Lower leg skin (tissue), 3 donors: ENCODE data around the gene SZT2.
"Not testable (repeated sequence)": the region's sequence is repeated elsewhere in the genome, so short reads cannot be mapped to it uniquely, and the experiment has no call there.

Experiments used
- POLR2A ChIP-seq, 2 donors: fragments of 450-650 bp; IDR thresholded peaks; one replicate each; pipeline ENCODE4 v1.6.1; 2016 to 2017; ENCODE audit warnings: antibody characterized with exemption in 2 of 2, mild to moderate bottlenecking in 1 of 2, moderate library complexity in 1 of 2
- TF ChIP-seq, protein P1 (sequence below), 3 donors: fragments of 450-650 bp; IDR thresholded peaks; one replicate each; pipeline ENCODE4 v1.5.1; 2016; ENCODE audit warnings: antibody characterized with exemption in 3 of 3, mild to moderate bottlenecking in 3 of 3, moderate library complexity in 2 of 3

DNA sequence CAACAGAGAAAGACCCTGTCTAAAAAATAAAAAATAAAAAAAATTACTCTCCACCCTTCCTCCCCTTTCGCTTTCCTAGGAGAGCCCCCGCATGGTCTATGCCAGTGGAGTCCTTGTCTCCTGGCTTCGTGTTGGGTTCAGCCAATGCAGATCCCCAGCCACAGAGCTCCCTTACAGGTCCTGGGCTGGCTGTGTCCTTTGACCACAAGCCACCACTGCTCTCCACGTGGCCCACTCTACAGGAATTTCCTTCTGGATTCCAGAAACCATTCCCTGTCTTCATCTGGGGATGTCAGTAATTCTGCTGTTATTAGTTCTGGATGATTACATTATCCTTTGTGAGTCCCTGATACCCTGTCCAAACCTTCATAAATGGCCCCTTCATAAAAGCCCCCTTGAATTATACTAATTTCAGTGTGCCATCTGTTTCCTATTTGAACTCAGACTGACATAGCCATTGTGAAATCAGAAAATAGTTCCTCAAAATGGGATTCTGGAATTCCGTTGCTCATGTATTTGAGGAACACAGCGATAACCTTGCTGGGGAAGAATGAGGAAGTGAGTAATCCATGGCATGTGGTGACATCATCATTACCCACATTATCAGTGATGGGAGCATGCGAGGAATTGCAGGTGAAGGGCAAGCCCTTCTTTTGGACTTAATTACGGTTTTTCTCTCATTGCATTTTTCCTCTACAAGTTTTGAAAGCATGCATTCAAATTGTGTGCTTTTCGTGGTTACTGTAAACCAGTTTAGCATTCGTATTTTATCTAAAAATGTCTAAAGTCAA is 86.1 kb downstream of the SZT2 start:
- TF ChIP-seq, protein P1, sequence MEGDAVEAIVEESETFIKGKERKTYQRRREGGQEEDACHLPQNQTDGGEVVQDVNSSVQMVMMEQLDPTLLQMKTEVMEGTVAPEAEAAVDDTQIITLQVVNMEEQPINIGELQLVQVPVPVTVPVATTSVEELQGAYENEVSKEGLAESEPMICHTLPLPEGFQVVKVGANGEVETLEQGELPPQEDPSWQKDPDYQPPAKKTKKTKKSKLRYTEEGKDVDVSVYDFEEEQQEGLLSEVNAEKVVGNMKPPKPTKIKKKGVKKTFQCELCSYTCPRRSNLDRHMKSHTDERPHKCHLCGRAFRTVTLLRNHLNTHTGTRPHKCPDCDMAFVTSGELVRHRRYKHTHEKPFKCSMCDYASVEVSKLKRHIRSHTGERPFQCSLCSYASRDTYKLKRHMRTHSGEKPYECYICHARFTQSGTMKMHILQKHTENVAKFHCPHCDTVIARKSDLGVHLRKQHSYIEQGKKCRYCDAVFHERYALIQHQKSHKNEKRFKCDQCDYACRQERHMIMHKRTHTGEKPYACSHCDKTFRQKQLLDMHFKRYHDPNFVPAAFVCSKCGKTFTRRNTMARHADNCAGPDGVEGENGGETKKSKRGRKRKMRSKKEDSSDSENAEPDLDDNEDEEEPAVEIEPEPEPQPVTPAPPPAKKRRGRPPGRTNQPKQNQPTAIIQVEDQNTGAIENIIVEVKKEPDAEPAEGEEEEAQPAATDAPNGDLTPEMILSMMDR (IDR thresholded peaks at IDR 0.05) = not testable (repeated sequence)
- not testable (repeated sequence) for TF ChIP-seq POLR2A (IDR thresholded peaks at IDR 0.05)
